Right lobe of liver (tissue), 6 donors: ENCODE data around the gene CX3CR1. TPM values are rescaled to one million over a fixed set of nuclear protein-coding genes. Genes with fewer than 3 reads are reported as not detected.

Source experiments
- ATAC-seq, 4 donors: fragments of 200-7000 bp; cut with Tn5 transposase; one replicate each; pipeline ENCODE4 v1.9.1; 2020; ENCODE audit warnings: mild to moderate bottlenecking in 4 of 4, moderate library complexity in 4 of 4
- DNase-seq, 3 donors: peaks; one replicate each; pipeline ENCODE4 v3.0.0-alpha.2; 2020
- H3K27ac ChIP-seq, 3 donors: fragments of 200-600 bp; one replicate each; pipeline ENCODE4 v1.8.0; 2022
- H3K27me3 ChIP-seq, 2 donors: fragments of 200-600 bp; one replicate each; pipeline ENCODE4 v1.8.0; 2022
- H3K36me3 ChIP-seq, 4 donors: fragments of 200-600 bp; sonication (generic) in 1 of 4; one replicate each; pipeline versions ENCODE4 v1.5.1 to v1.8.0; 2017 to 2022; ENCODE audit warnings: control low read depth in 1 of 4
- H3K4me1 ChIP-seq, 4 donors: fragments of 200-600 bp; sonication (generic) in 1 of 4; one replicate each; pipeline versions ENCODE4 v1.5.1 to v1.8.0; 2017 to 2022; ENCODE audit warnings: control low read depth in 1 of 4
- H3K4me3 ChIP-seq, 3 donors: fragments of 200-600 bp; one replicate each; pipeline ENCODE4 v1.8.0; 2022
- H3K9me3 ChIP-seq, 4 donors: fragments of 200-600 bp; sonication (generic) in 1 of 4; one replicate each; pipeline versions ENCODE4 v1.5.1 to v1.8.0; 2017 to 2022; ENCODE audit warnings: control low read depth in 1 of 4
- POLR2A ChIP-seq: fragments of 450-650 bp; IDR thresholded peaks from one replicate; pipeline ENCODE4 v1.6.1; 2017; ENCODE audit warnings: antibody characterized with exemption, mild to moderate bottlenecking
- WGBS: methylation state at CpG from one replicate; pipeline ENCODE4 v1.1.6; 2018; ENCODE audit warnings: low coverage, low lambda C conversion rate; ENCODE audit not compliant: insufficient coverage; ENCODE audit errors: missing lambda C conversion rate; 5-methylcytosine and 5-hydroxymethylcytosine counted together
- intact Hi-C, 2 donors: fragments of 100-400 bp; cut with DNase I; formaldehyde crosslinking; loops; one replicate each; pipeline versions ENCODE4 v1.11.2 to v1.14.1; 2022
- total RNA-seq, 6 experiments: library from RNA; depleted of rRNA in 2 of 6; stranded (reverse); fragments of >200 nt in 2 of 6; fragmentation: NEBNext Ultra II Directional in 3 of 6; extraction: Animal tissue kit (Norgen Biotek cat#: 25700) in 3 of 6; gene quantifications; one replicate each; pipeline versions ENCODE4 v1.1.0 to v1.2.4, GENCODE V29; 2016 to 2023
- TF ChIP-seq, protein P1 (sequence below), 4 donors: fragments of 200-600 bp in 3 of 4; fragments of 450-650 bp in 1 of 4; IDR thresholded peaks; one replicate each; pipeline versions ENCODE4 v1.5.1 to v1.8.0; 2016 to 2022; ENCODE audit warnings: antibody characterized with exemption in 4 of 4, mild to moderate bottlenecking in 2 of 4
- donor health status: DM: no; HTN: yes; CAD: no.
- donor health status: DM: no; HTN: no; CAD: no.
- donor health status: DM: no; HTN: no; CAD: no.
- donor health status: DM: no; HTN: yes; CAD: no.
- donor health status: DM: no; HTN: yes; CAD: no.

Gene CX3CR1
- total RNA-seq, 6 experiments from 2014 or later, result 0.25 to 1.8 (median 0.72) TPM; not detected in 1

DNA sequence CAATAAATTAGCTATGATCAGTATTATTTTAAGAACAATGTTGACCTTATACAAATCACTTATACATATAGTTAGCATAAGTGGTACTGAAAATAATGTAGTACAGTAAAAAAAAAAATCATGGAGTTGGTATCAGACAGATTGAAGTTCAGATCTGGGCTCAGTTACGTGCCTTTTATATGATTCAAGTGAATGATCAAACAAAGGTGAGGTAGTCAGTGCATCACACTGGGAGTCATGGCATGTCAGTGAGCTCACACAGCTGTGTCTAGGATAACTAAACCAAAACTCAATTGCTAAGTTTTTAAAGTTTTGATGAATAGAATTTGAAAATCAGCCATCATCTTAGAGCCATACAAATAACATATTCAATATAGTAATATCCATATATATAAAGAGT lies 38.5 kb upstream of the CX3CR1 start:
- peaks cover 0 to 28% (median 0%) of the 10 kb centered on the region in 4 donors for H3K4me1 ChIP-seq
- TF ChIP-seq POLR2A, result no peak
- TF ChIP-seq, protein P1, sequence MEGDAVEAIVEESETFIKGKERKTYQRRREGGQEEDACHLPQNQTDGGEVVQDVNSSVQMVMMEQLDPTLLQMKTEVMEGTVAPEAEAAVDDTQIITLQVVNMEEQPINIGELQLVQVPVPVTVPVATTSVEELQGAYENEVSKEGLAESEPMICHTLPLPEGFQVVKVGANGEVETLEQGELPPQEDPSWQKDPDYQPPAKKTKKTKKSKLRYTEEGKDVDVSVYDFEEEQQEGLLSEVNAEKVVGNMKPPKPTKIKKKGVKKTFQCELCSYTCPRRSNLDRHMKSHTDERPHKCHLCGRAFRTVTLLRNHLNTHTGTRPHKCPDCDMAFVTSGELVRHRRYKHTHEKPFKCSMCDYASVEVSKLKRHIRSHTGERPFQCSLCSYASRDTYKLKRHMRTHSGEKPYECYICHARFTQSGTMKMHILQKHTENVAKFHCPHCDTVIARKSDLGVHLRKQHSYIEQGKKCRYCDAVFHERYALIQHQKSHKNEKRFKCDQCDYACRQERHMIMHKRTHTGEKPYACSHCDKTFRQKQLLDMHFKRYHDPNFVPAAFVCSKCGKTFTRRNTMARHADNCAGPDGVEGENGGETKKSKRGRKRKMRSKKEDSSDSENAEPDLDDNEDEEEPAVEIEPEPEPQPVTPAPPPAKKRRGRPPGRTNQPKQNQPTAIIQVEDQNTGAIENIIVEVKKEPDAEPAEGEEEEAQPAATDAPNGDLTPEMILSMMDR (IDR thresholded peaks at IDR 0.05), result no peak

DNA sequence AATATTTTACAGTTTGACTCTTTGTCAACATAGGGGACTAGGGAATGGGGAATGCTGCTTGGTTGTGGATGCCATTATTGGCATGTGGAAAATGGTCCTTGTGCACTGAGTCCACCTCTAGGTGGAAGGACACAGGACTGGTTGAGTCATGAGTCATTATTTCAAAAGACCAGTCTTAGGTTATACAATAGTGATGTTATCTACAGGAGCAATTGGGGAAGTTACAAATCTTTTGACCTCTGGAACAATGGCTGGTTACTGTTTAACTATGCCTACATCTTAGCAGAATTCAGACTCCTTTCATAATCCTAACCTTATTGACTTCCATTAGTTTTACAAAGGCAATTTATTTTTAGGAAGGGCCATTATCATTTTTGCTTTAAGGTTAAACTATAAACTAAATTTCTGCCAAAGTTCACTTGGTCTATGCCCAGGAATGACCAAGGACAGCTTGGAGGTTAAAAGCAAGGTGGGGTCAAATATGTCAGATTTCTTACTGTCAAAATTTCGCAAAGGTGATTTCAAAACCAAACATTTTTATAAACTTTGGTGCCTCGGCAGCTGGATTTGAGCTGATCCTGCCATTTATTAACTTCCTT lies 37.8 kb upstream of the CX3CR1 start:
- intact Hi-C loops, result no loop called here
- TF ChIP-seq, protein P1 (IDR thresholded peaks at IDR 0.05), result no peak
- no peak for TF ChIP-seq POLR2A
- H3K4me1 ChIP-seq, result peaks cover 0 to 32% (median 0%) of the 10 kb centered on the region in 4 donors
- H3K27me3 ChIP-seq, result no peaks in the 10 kb centered on the region
- H3K9me3 ChIP-seq, result no peaks in the 10 kb centered on the region
- ATAC-seq, result peak; percentile 84 to 94 (median 86)
- H3K36me3 ChIP-seq, result no peaks in the 10 kb centered on the region
- H3K4me3 ChIP-seq, result peak overlapping the region in 1 of 3 donors; percentile 14
- 28% methylated on average over 2 of the region's 2 CpGs for WGBS
- peak in 1 of 3 donors; percentile 55 for DNase-seq
- peak overlapping the region in 2 of 3 donors; percentile 10 to 74 for H3K27ac ChIP-seq

More for the DNA sequence above, 38.5 kb upstream of the CX3CR1 start:
- peak overlapping the region in 2 of 3 donors; percentile 10 to 74 for H3K27ac ChIP-seq
- DNase-seq, result no peak
- no peaks in the 10 kb centered on the region for H3K27me3 ChIP-seq
- WGBS, result 20% methylated on average over 1 of the region's 1 CpG
- intact Hi-C loops, result no loop called here
- ATAC-seq, result peak; percentile 46 to 74 (median 62)
- H3K4me3 ChIP-seq, result peak overlapping the region in 1 of 3 donors; percentile 14
- no peaks in the 10 kb centered on the region for H3K36me3 ChIP-seq
- no peaks in the 10 kb centered on the region for H3K9me3 ChIP-seq

DNA sequence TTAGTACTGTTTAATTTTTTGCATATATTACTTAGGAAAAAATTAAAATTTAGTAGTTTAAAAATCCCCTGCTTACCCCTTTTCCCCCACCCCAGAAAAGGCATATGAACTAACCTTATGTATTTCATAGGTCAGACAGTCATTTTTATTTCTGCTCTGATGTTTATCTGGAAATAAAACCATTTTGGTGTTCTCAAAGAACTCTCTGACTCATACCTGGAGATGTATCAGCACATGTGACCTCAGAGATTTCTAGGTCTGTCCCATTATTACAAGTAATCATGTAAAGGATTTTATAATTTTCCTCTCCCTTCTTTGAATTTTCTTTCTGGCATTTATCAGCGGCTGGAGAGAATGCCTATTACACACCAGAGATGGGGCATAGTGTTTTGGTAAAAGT lies 35.6 kb upstream of the CX3CR1 start:
- no peak overlapping the region for H3K27ac ChIP-seq
- no peak for TF ChIP-seq POLR2A
- TF ChIP-seq, protein P1 (IDR thresholded peaks at IDR 0.05), result no peak
- ATAC-seq (no peak), DNase-seq (no peak)
- no CpG with 5 or more reads among the region's 1 CpG for WGBS
- intact Hi-C loops, result no loop called here
- no peaks in the 10 kb centered on the region for H3K27me3 ChIP-seq
- no peaks in the 10 kb centered on the region for H3K36me3 ChIP-seq
- H3K4me1 ChIP-seq, result peaks cover 0 to 32% (median 0%) of the 10 kb centered on the region in 4 donors
- no peak overlapping the region for H3K4me3 ChIP-seq
- no peaks in the 10 kb centered on the region for H3K9me3 ChIP-seq

DNA sequence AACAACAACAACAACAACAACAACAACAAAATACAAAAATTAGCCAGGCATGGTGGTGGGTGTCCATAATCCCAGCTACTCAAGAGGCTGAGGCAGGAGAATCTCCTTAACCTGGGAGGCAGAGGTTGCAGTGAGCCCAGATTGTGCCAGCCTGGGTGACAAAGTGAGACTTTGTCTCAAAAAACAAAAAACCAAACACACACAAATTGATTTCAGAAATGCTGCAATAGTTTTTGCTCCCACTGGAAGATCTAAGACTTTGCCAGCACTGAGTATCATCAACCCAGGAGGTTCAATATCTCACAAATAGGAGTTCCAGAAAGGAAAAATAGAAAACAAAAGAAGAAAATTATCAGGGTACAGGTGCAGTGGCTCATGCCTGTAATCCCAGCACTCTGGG lies 33.5 kb upstream of the CX3CR1 start:
- intact Hi-C loops, result no loop called here
- no peak for TF ChIP-seq POLR2A
- TF ChIP-seq, protein P1 (IDR thresholded peaks at IDR 0.05), result no peak
- ATAC-seq (peak; percentile 40 to 68 (median 54)), DNase-seq (no peak)
- Histone ChIP-seq H3K27me3 (no peaks in the 10 kb centered on the region), H3K4me3 (no peak overlapping the region), H3K9me3 (no peaks in the 10 kb centered on the region), H3K27ac (peak overlapping the region in 1 of 3 donors; percentile 63), H3K4me1 (peaks cover 0 to 24% (median 0%) of the 10 kb centered on the region in 4 donors), H3K36me3 (no peaks in the 10 kb centered on the region)
